ENCODE results near the gene MYO18B.
"Not testable (repeated sequence)": the region's sequence is repeated elsewhere in the genome, so short reads cannot be mapped to it uniquely, and the experiment has no call there.

The MYO18B gene

GRCh38 chr22:25953919-25954318, 211.9 kb downstream of the MYO18B start:
- DNase-seq: no peak

GRCh38 chr22:25955323-25955722, 213.3 kb downstream of the MYO18B start:
- no peak for DNase-seq

GRCh38 chr22:25956801-25957200, 214.8 kb downstream of the MYO18B start:
- no peak for DNase-seq

GRCh38 chr22:25959818-25960774, 218.1 kb downstream of the MYO18B start:
- no peak for DNase-seq

- no peak for DNase-seq
Observed at GRCh38 chr22:25961699-25962098, 219.7 kb downstream of the MYO18B start.

- no peak for DNase-seq
Observed at GRCh38 chr22:25962711-25963110, 220.7 kb downstream of the MYO18B start.

GRCh38 chr22:25964961-25965730, 223.2 kb downstream of the MYO18B start:
- no peak for DNase-seq

- no peak for DNase-seq
Observed at GRCh38 chr22:25966448-25966913, 224.5 kb downstream of the MYO18B start.

- no peak for DNase-seq
Observed at GRCh38 chr22:25969286-25969685, 227.3 kb downstream of the MYO18B start.

GRCh38 chr22:25969901-25970300, 227.9 kb downstream of the MYO18B start:
- DNase-seq: no peak

- DNase-seq: no peak
Observed at GRCh38 chr22:25970374-25970911, 228.5 kb downstream of the MYO18B start.

- no peak for DNase-seq
Observed at GRCh38 chr22:25970999-25971811, 229.2 kb downstream of the MYO18B start.

GRCh38 chr22:25972397-25972796, 230.4 kb downstream of the MYO18B start:
- DNase-seq: no peak

GRCh38 chr22:25976356-25976755, 234.4 kb downstream of the MYO18B start:
- no peak for DNase-seq

- DNase-seq: no peak
Observed at GRCh38 chr22:25979968-25980367, 238.0 kb downstream of the MYO18B start.

GRCh38 chr22:25984911-25985310, 242.9 kb downstream of the MYO18B start:
- DNase-seq: not testable (repeated sequence)

- DNase-seq: no peak
Observed at GRCh38 chr22:25987948-25988347, 246.0 kb downstream of the MYO18B start.

GRCh38 chr22:25990940-25991339, 249.0 kb downstream of the MYO18B start:
- DNase-seq: no peak

GRCh38 chr22:25992331-25992730, 250.3 kb downstream of the MYO18B start:
- no peak for DNase-seq

- no peak for DNase-seq
Observed at GRCh38 chr22:25996669-25997068, 254.7 kb downstream of the MYO18B start.

GRCh38 chr22:25997886-25998775, 256.1 kb downstream of the MYO18B start:
- DNase-seq: no peak

Data from HCEC 1CT (cell line).